ENCODE results near the gene YTHDC2. TPM values are rescaled to one million over a fixed set of nuclear protein-coding genes. Genes with fewer than 3 reads are reported as not detected.

The YTHDC2 gene
- total and polyA plus RNA-seq, 12 donors, result 4.9 to 20.9 (median 13.0) TPM

- no peak for ATAC-seq
- intact Hi-C loops (cut with DNase I), result loop anchor here in 6 of 10 donors (10.0 kb wide), 4 partner anchors 829 to 1629 kb away; no protein-coding TSS in a partner anchor
Measured at GRCh38 chr5:113615708-113616107, 102.2 kb downstream of the YTHDC2 start.

GRCh38 chr5:113617191-113617796 lies 103.8 kb downstream of the YTHDC2 start:
- Histone ChIP-seq H3K4me3 (no peak overlapping the region), H3K36me3 (no peaks in the 10 kb centered on the region), H3K9me3 (no peaks in the 10 kb centered on the region), H3K4me1 (peaks cover 0 to 8% (median 0%) of the 10 kb centered on the region in 9 donors), H3K27me3 (peaks cover 0 to 4% (median 0%) of the 10 kb centered on the region in 7 donors), H3K27ac (no peak overlapping the region)
- ATAC-seq (no peak), DNase-seq (no peak)
- no peak for TF ChIP-seq CTCF (IDR thresholded peaks at IDR 0.05)
- intact Hi-C loops (cut with DNase I), result loop anchor here in 6 of 10 donors (10.0 kb wide), 4 partner anchors 828 to 1628 kb away; no protein-coding TSS in a partner anchor
- 93 to 99% methylated on average over 33 of the region's 33 CpGs for whole genome bisulfite sequencing, 2 donors

More at GRCh38 chr5:113615708-113616107, 102.2 kb downstream of the YTHDC2 start:
- peaks cover 0 to 8% (median 0%) of the 10 kb centered on the region in 9 donors for H3K4me1 ChIP-seq
- no peaks in the 10 kb centered on the region for H3K36me3 ChIP-seq
- no peak overlapping the region for H3K27ac ChIP-seq
- no peak for TF ChIP-seq CTCF (IDR thresholded peaks at IDR 0.05)
- H3K9me3 ChIP-seq, result no peaks in the 10 kb centered on the region
- WGBS, 2 donors, result 26 to 46% methylated on average over 2 of the region's 2 CpGs
- peaks cover 0 to 10% (median 0%) of the 10 kb centered on the region in 7 donors for H3K27me3 ChIP-seq
- H3K4me3 ChIP-seq, result no peak overlapping the region
- no peak for DNase-seq

GRCh38 chr5:113632996-113633395 lies 119.5 kb downstream of the YTHDC2 start:
- Histone ChIP-seq H3K9me3 (peaks cover 0 to 4% (median 0%) of the 10 kb centered on the region in 11 donors), H3K27me3 (peaks cover 0 to 4% (median 0%) of the 10 kb centered on the region in 7 donors), H3K4me1 (no peaks in the 10 kb centered on the region), H3K36me3 (no peaks in the 10 kb centered on the region), H3K27ac (no peak overlapping the region), H3K4me3 (no peak overlapping the region)
- ATAC-seq (peak in 1 of 8 donors; percentile 49), DNase-seq (no peak)
- no peak for TF ChIP-seq CTCF (IDR thresholded peaks at IDR 0.05)
- intact Hi-C loops (cut with DNase I), result no loop called here

DNA sequence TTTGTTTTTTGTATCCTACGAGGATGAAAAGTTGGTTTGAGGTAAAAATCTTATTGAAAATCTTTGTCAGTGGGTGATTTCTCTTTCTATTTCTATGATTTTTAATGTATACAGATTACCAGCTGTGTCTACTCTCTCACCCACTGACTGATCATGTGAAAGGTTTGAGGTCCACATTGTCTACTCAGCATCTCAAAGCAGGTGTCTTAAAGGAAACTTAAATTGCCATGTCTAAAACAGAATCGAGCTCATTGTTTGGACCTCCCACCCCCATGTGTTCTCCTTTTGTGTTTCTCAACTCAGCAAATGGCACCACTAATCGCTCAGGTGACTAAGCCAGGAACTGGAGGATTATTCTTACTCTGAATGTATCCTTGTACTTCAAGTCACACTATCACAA lies 121.5 kb downstream of the YTHDC2 start:
- no peak for TF ChIP-seq CTCF (IDR thresholded peaks at IDR 0.05)
- DNase-seq (no peak), ATAC-seq (no peak)
- Histone ChIP-seq H3K9me3 (peaks cover 0 to 14% (median 0%) of the 10 kb centered on the region in 11 donors), H3K4me1 (no peaks in the 10 kb centered on the region), H3K36me3 (no peaks in the 10 kb centered on the region), H3K27me3 (peaks cover 0 to 4% (median 0%) of the 10 kb centered on the region in 7 donors), H3K4me3 (no peak overlapping the region), H3K27ac (no peak overlapping the region)
- 81% methylated on average over 3 of the region's 3 CpGs for WGBS, 2 donors
- intact Hi-C loops (cut with DNase I), result no loop called here

Data from heart right ventricle (tissue), 16 donors.